NCI-H2081 treated with DMSO at 0.1 percent for 48 hours (cell line): ENCODE results near the gene PLEKHH3.
"Not testable (repeated sequence)": the region's sequence is repeated elsewhere in the genome, so short reads cannot be mapped to it uniquely, and the experiment has no call there.

ENCODE experiments used
- DNase-seq: peaks from one replicate; lab custom pipeline; 2025; lab: John Stamatoyannopoulos, UW

The PLEKHH3 gene

GRCh38 chr17:42629411-42630009 lies 47.3 kb downstream of the PLEKHH3 start:
- DNase-seq, result no peak

- not testable (repeated sequence) for DNase-seq
Measured at GRCh38 chr17:42627032-42627764, 49.6 kb downstream of the PLEKHH3 start.

GRCh38 chr17:42623732-42624596 lies 52.8 kb downstream of the PLEKHH3 start:
- peak; percentile 65 for DNase-seq

- DNase-seq, result no peak
Measured at GRCh38 chr17:42623271-42623670, 53.5 kb downstream of the PLEKHH3 start.

- DNase-seq, result not testable (repeated sequence)
Measured at GRCh38 chr17:42621987-42622386, 54.8 kb downstream of the PLEKHH3 start.

- no peak for DNase-seq
Measured at GRCh38 chr17:42618442-42619150, 58.2 kb downstream of the PLEKHH3 start.

GRCh38 chr17:42617956-42618431 lies 58.8 kb downstream of the PLEKHH3 start:
- no peak for DNase-seq
